Measurements from ENCODE around the gene JADE3.

JADE3 gene

DNA sequence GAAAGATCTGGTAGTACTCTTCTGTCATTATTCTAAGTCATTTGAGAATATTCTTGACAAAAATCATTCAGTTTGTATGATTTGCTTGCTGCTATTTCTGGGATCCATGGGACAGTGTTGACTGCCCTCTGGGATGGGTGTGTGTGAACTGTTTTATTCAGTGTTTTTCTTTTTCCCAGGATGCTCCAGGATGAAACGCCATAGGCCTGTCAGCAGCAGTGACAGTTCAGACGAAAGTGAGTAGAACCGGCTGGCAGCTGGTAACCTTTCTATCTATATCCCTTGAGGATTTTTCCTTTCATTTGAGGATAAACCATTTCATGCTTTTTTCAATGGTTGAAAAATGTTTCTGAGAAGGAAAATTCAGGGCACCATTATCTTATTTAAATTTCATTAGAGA is 72.5 kb downstream of the JADE3 start:
- TF ChIP-seq, protein P1, sequence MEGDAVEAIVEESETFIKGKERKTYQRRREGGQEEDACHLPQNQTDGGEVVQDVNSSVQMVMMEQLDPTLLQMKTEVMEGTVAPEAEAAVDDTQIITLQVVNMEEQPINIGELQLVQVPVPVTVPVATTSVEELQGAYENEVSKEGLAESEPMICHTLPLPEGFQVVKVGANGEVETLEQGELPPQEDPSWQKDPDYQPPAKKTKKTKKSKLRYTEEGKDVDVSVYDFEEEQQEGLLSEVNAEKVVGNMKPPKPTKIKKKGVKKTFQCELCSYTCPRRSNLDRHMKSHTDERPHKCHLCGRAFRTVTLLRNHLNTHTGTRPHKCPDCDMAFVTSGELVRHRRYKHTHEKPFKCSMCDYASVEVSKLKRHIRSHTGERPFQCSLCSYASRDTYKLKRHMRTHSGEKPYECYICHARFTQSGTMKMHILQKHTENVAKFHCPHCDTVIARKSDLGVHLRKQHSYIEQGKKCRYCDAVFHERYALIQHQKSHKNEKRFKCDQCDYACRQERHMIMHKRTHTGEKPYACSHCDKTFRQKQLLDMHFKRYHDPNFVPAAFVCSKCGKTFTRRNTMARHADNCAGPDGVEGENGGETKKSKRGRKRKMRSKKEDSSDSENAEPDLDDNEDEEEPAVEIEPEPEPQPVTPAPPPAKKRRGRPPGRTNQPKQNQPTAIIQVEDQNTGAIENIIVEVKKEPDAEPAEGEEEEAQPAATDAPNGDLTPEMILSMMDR (IDR thresholded peaks at IDR 0.05; ENCODE audit: borderline replicate concordance, control extremely low read depth, extremely low read depth, insufficient read depth, missing control alignments): no peak
- in situ Hi-C loops (cut with MboI; ENCODE audit: low sequenced_read_pairs, unreplicated experiment): no loop called here
- no peak for DNase-seq (ENCODE audit: low spot score)

GRCh38 chrX:46989548-46989947 is 77.3 kb downstream of the JADE3 start:
- TF ChIP-seq, protein P1 (IDR thresholded peaks at IDR 0.05; ENCODE audit: borderline replicate concordance, control extremely low read depth, extremely low read depth, insufficient read depth, missing control alignments): no peak
- no peak for DNase-seq (ENCODE audit: low spot score)
- in situ Hi-C loops (cut with MboI; ENCODE audit: low sequenced_read_pairs, unreplicated experiment): no loop called here

- in situ Hi-C loops (cut with MboI; ENCODE audit: low sequenced_read_pairs, unreplicated experiment): no loop called here
- no peak for DNase-seq (ENCODE audit: low spot score)
- TF ChIP-seq, protein P1 (IDR thresholded peaks at IDR 0.05; ENCODE audit: borderline replicate concordance, control extremely low read depth, extremely low read depth, insufficient read depth, missing control alignments): no peak
These were observed 79.4 kb downstream of the JADE3 start for GRCh38 chrX:46991664-46992063.

GRCh38 chrX:46992070-46992469 is 79.8 kb downstream of the JADE3 start:
- TF ChIP-seq, protein P1 (IDR thresholded peaks at IDR 0.05; ENCODE audit: borderline replicate concordance, control extremely low read depth, extremely low read depth, insufficient read depth, missing control alignments): no peak
- in situ Hi-C loops (cut with MboI; ENCODE audit: low sequenced_read_pairs, unreplicated experiment): no loop called here
- no peak for DNase-seq (ENCODE audit: low spot score)

GRCh38 chrX:46994096-46994495 is 81.9 kb downstream of the JADE3 start:
- no peak for DNase-seq (ENCODE audit: low spot score)
- TF ChIP-seq, protein P1 (IDR thresholded peaks at IDR 0.05; ENCODE audit: borderline replicate concordance, control extremely low read depth, extremely low read depth, insufficient read depth, missing control alignments): no peak
- in situ Hi-C loops (cut with MboI; ENCODE audit: low sequenced_read_pairs, unreplicated experiment): no loop called here

DNA sequence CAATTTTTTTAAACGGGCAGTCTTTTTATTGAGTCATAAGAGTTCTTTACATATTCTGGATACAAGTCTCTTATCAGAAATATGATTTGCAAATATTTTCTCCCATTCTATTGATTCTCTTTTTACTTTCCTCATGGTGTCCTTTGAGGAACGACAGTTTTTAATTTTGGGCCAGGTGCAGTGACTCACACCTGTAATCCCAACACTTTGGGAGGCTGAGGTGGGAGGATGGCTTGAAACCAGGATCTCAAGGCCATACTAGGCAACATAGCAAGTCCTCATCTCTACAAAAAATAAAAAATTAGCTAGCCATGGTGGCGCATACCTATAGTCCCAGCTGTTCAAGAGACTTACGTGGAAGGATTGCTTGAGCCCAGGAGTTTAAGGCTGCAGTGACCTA is 99.9 kb downstream of the JADE3 start:
- TF ChIP-seq, protein P1 (IDR thresholded peaks at IDR 0.05; ENCODE audit: borderline replicate concordance, control extremely low read depth, extremely low read depth, insufficient read depth, missing control alignments): no peak
- DNase-seq (ENCODE audit: low spot score): no peak
- in situ Hi-C loops (cut with MboI; ENCODE audit: low sequenced_read_pairs, unreplicated experiment): no loop called here

DNA sequence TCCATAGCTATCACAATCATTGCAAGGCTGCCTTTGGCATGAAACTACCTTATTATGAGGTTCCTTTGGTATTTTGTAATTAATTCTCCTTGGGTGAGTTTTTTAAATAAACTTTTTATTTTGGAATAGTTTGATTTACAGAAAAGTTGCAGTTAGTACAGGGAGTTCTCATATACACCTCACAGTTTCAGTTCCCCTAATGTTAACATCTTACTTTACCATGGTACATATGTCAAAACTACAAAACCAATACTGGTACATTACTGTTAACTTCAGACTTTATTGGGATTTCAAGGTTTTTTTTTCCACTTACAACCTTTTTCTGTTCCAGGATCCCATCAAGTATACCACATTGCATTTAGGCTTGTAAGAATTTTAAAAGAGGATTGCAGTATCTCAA is 114.0 kb downstream of the JADE3 start:
- TF ChIP-seq, protein P1 (IDR thresholded peaks at IDR 0.05; ENCODE audit: borderline replicate concordance, control extremely low read depth, extremely low read depth, insufficient read depth, missing control alignments): no peak
- DNase-seq (ENCODE audit: low spot score): no peak
- in situ Hi-C loops (cut with MboI; ENCODE audit: low sequenced_read_pairs, unreplicated experiment): no loop called here

All from GM13976 (cell line).